NT2/D1 (cell line): Measurements from ENCODE around the gene CORT.
"Not testable (repeated sequence)": the region's sequence is repeated elsewhere in the genome, so short reads cannot be mapped to it uniquely, and the experiment has no call there.

Experiments
- DNase-seq: peaks from one replicate; pipeline ENCODE4 v3.0.0-alpha.2; 2011; ENCODE audit warnings: low read depth, low spot score
- H3K27me3 ChIP-seq: 2 replicates; pipeline ENCODE4 v1.6.0; 2011; ENCODE audit warnings: mild to moderate bottlenecking; ENCODE audit not compliant: insufficient read length, insufficient read depth
- H3K36me3 ChIP-seq: 2 replicates; pipeline ENCODE4 v1.6.1; 2011; ENCODE audit warnings: mild to moderate bottlenecking, low read length, mixed read lengths; ENCODE audit not compliant: insufficient read depth, insufficient read length
- H3K4me1 ChIP-seq: 2 replicates; pipeline ENCODE4 v1.5.1; 2011; ENCODE audit not compliant: insufficient read depth, insufficient read length
- H3K4me3 ChIP-seq: 2 replicates; pipeline ENCODE4 v1.5.1; 2011; ENCODE audit warnings: low read depth; ENCODE audit not compliant: insufficient read length
- H3K9ac ChIP-seq: 2 replicates; pipeline ENCODE4 v1.6.0; 2011; ENCODE audit warnings: low read depth; ENCODE audit not compliant: insufficient read length
- H3K9me3 ChIP-seq: 2 replicates; pipeline ENCODE4 v1.5.1; 2011; ENCODE audit warnings: mild to moderate bottlenecking, low read length; ENCODE audit not compliant: insufficient read depth
- SUZ12 ChIP-seq: IDR thresholded peaks from 2 replicates; pipeline ENCODE4 v1.6.1; 2011; ENCODE audit not compliant: insufficient read length, insufficient read depth; ENCODE audit errors: extremely low read depth
- YY1 ChIP-seq: IDR thresholded peaks from 2 replicates; pipeline ENCODE4 v1.6.1; 2011; ENCODE audit not compliant: insufficient read length, insufficient read depth
- ZNF274 ChIP-seq: IDR thresholded peaks from 2 replicates; pipeline ENCODE4 v1.6.1; 2011; ENCODE audit warnings: mild to moderate bottlenecking, low read depth, low read length

CORT gene, protein sequence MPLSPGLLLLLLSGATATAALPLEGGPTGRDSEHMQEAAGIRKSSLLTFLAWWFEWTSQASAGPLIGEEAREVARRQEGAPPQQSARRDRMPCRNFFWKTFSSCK

DNA sequence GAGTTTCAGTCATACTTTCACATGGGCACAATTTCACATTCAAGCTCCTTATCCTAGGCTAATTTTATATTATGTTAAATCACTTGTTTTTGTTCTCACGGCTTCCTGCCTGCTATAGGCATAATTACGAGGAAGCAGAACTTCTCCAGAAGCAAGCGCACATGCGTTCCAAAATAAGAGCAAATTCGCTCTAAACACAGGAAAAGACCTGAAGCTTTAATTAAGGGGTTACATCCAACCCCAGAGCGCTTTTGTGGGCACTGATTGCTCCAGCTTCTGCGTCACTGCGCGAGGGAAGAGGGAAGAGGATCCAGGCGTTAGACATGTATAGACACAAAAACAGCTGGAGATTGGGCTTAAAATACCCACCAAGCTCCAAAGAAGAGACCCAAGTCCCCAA is at the start of gene CORT:
Gene CORT, plus strand, starts transcription at position 281 of the 400 bp plus-strand sequence. CDS start 193 bp downstream, outside the sequence.
- Histone ChIP-seq H3K9ac (peak within 1 kb of the TSS; percentile 21), H3K4me3 (no peak within 1 kb of the TSS), H3K9me3 (no peaks in the 10 kb centered on the region; the same call in 1 of the 2 replicates), H3K36me3 (peaks cover 5% of the 10 kb centered on the region), H3K4me1 (no peaks in the 10 kb centered on the region), H3K27me3 (no peaks in the 10 kb centered on the region)
- TF ChIP-seq ZNF274 (no peak), SUZ12 (no peak), YY1 (no peak)
- DNase-seq, result no peak

DNA sequence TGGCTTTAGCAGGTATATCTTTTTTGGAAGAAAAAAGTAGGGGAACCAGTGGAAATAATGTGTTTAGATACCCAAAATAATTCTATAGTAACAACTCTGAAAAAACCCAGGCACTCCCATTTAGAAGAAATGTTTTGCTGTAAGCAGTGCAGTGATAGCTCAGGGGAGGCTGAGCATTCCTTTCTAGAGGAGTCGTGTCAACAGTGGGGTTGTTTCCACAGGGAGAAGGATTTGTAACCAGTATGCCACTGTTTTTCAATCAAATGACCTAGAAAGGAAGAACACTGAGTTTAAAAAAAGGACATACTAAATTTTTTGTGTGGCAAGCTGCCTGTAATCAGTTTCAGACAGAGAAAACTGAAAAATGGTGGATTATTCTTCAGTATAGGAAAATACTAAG is 48.5 kb upstream of the CORT start:
- Histone ChIP-seq H3K4me3 (no peak overlapping the region), H3K27me3 (no peaks in the 10 kb centered on the region), H3K9me3 (no peaks in the 10 kb centered on the region), H3K36me3 (peaks cover 43% of the 10 kb centered on the region), H3K4me1 (no peaks in the 10 kb centered on the region), H3K9ac (no peak overlapping the region)
- DNase-seq, result no peak
- TF ChIP-seq ZNF274, result no peak
- no peak for TF ChIP-seq YY1
- TF ChIP-seq SUZ12, result no peak

DNA sequence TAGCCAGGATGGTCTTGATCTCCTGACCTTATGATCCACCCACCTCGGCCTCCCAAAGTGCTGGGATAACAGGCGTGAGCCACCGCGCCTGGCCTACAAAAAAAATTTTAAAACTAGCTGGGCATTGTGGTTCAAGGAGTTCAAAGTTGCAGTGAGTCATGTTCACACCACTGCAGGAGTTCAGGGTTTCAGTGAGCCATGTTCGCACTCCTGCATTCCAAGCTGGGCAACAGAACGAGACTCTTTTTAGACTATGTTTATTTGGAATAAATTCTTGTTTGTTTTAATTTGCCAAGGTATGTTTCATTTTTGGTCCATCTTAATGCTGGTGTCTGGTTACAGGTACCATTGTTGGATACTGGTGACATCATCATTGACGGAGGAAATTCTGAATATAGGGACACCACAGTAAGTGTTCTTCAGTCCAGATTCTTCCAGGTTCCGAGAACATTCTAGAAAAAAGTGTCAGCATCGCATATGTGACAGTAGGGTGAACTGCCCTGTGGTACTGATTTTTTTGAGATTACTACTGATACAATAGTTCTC is 47.0 kb upstream of the CORT start:
- Histone ChIP-seq H3K4me3 (no peak overlapping the region), H3K4me1 (no peaks in the 10 kb centered on the region), H3K9me3 (no peaks in the 10 kb centered on the region), H3K27me3 (no peaks in the 10 kb centered on the region), H3K36me3 (peaks cover 58% of the 10 kb centered on the region), H3K9ac (no peak overlapping the region)
- DNase-seq, result no peak
- TF ChIP-seq SUZ12 (no peak), ZNF274 (no peak)

DNA sequence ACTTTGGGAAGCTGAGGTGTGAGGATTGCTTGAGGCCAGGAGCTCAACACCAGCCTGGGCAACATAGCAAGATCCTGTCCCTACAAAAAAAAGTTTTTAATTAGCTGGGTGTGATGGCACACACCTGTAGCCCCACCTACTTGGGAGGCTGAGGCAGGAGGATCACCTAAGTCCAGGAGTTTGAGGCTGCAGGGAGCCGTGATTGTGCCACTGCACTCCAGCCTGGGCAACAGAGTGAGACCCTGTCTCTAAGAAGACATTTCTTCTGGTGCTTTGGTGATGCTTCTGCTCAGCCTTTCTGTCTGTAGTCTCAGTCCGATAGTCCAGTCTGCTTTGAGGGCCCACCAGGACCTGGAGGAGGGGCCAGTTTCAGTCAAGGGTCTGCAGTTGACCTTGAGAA is 42.6 kb upstream of the CORT start:
- Histone ChIP-seq H3K36me3 (peaks cover 93% of the 10 kb centered on the region), H3K27me3 (no peaks in the 10 kb centered on the region), H3K4me1 (no peaks in the 10 kb centered on the region), H3K9me3 (no peaks in the 10 kb centered on the region), H3K9ac (no peak overlapping the region), H3K4me3 (no peak overlapping the region)
- TF ChIP-seq ZNF274 (no peak), YY1 (no peak), SUZ12 (no peak)
- DNase-seq, result no peak

DNA sequence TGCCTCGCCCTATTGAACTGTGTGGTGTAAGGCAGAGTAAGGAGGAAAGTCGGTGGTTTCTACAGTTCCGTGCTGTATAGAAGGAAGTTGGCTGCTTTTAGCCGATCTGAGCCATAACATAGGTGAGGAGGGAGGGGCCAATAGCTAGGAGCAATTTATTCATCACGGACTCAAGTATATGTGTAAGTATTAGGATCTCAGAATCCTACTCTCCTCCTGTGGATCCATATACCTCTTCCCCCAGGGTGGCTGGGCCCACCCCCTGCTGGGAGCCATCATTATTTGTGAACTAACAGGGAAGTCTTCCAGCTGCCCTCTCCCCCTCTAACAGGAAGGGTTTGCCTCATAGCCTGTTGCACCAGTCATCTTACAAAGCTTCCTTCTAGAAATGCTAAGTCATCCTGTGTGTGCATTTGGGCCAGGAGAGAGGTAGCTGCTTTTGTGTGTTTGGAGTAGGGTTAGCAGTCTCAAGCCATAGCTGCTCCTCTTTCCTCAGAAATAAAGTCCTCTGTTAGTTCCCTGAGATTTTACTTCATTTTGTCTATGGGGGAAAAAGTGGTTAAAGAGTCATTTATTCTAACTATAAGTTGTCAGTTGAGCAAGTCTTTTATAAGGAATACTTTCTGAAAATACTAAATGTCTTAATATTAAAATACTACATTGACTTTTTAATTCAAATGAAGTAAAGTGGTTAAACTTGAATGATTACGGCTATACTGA is 34.5 kb upstream of the CORT start:
- no peak for DNase-seq
- no peak overlapping the region for H3K4me3 ChIP-seq
- TF ChIP-seq ZNF274, result no peak
- no peak for TF ChIP-seq YY1
- no peak for TF ChIP-seq SUZ12
- no peaks in the 10 kb centered on the region for H3K27me3 ChIP-seq
- peaks cover 92% of the 10 kb centered on the region for H3K36me3 ChIP-seq
- no peak overlapping the region for H3K9ac ChIP-seq
- peaks cover 2% of the 10 kb centered on the region for H3K4me1 ChIP-seq
- H3K9me3 ChIP-seq, result no peaks in the 10 kb centered on the region

DNA sequence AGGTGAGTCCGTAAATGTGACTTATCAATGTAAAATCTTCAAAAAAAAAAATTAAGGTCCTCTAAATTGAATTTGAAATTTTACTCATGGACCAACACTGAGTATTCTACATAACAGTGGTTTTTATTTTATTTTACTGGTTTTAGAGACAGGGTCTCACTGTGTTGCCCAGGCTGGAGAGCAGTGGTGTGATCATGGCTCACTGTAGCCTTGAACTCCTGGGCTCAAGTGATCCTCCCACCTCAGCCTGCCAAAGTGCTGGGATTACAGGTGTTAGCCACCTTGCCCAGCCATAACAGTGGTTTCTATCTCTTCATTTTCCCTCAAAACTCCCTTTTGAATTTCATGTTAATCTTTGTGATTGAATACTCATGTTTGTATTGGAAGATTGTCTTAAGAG is 33.9 kb upstream of the CORT start:
- not testable (repeated sequence) for H3K9me3 ChIP-seq, H3K4me3 ChIP-seq, DNase-seq, H3K4me1 ChIP-seq, H3K9ac ChIP-seq, H3K27me3 ChIP-seq
- peaks cover 91% of the 10 kb centered on the region for H3K36me3 ChIP-seq

DNA sequence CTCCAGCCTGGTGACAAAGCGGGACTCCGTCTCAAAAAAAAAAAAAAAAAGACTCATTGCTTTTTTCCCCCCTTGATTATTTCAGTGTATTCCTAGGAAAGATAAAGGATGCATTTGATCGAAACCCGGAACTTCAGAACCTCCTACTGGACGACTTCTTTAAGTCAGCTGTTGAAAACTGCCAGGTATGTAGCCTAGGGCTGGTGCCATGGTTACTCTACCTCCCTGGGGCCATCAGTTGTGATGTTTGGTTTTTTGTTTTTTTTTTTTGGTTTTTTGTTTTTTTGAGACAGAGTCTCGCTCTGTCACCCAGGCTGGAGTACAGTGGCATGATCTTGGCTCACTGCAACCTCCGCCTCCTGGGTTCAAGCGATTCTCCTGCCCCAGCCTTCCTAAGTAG is 31.1 kb upstream of the CORT start:
- H3K4me3 ChIP-seq, H3K9ac ChIP-seq, DNase-seq, H3K9me3 ChIP-seq, H3K27me3 ChIP-seq, H3K4me1 ChIP-seq: not testable (repeated sequence)
- H3K36me3 ChIP-seq, result peaks cover 77% of the 10 kb centered on the region
